Nephron progenitor cell (in vitro differentiated cells): ENCODE results near the gene PGPEP1.
"Not testable (repeated sequence)": the region's sequence is repeated elsewhere in the genome, so short reads cannot be mapped to it uniquely, and the experiment has no call there.

Experiments used
- DNase-seq: peaks from one replicate; pipeline ENCODE4 v3.0.0; 2021
- H3K27ac Mint-ChIP-seq: 2 replicates; pipeline ENCODE4 v1.8.0; 2021; ENCODE audit warnings: mild to moderate bottlenecking, moderate library complexity, mixed read lengths
- H3K27me3 Mint-ChIP-seq: 2 replicates; pipeline ENCODE4 v1.8.0; 2021; ENCODE audit warnings: mild to moderate bottlenecking, low read depth, mixed read lengths; ENCODE audit not compliant: poor library complexity
- H3K36me3 Mint-ChIP-seq: 2 replicates; pipeline ENCODE4 v1.8.0; 2021; ENCODE audit warnings: low read depth, mixed read lengths
- H3K4me1 Mint-ChIP-seq: 2 replicates; pipeline ENCODE4 v1.8.0; 2021; ENCODE audit warnings: mixed read lengths
- H3K4me3 Mint-ChIP-seq: 2 replicates; pipeline ENCODE4 v1.8.0; 2021; ENCODE audit warnings: mild to moderate bottlenecking, moderate library complexity, mixed read lengths
- H3K9me3 Mint-ChIP-seq: 2 replicates; pipeline ENCODE4 v1.8.0; 2021; ENCODE audit warnings: mild to moderate bottlenecking, moderate library complexity, mixed read lengths
- TF ChIP-seq, protein P1 (sequence below): fragments of 200-600 bp; sonication (generic); IDR thresholded peaks from 2 replicates; pipeline ENCODE4 v1.5.0; 2021; ENCODE audit warnings: antibody characterized with exemption

The PGPEP1 gene

DNA sequence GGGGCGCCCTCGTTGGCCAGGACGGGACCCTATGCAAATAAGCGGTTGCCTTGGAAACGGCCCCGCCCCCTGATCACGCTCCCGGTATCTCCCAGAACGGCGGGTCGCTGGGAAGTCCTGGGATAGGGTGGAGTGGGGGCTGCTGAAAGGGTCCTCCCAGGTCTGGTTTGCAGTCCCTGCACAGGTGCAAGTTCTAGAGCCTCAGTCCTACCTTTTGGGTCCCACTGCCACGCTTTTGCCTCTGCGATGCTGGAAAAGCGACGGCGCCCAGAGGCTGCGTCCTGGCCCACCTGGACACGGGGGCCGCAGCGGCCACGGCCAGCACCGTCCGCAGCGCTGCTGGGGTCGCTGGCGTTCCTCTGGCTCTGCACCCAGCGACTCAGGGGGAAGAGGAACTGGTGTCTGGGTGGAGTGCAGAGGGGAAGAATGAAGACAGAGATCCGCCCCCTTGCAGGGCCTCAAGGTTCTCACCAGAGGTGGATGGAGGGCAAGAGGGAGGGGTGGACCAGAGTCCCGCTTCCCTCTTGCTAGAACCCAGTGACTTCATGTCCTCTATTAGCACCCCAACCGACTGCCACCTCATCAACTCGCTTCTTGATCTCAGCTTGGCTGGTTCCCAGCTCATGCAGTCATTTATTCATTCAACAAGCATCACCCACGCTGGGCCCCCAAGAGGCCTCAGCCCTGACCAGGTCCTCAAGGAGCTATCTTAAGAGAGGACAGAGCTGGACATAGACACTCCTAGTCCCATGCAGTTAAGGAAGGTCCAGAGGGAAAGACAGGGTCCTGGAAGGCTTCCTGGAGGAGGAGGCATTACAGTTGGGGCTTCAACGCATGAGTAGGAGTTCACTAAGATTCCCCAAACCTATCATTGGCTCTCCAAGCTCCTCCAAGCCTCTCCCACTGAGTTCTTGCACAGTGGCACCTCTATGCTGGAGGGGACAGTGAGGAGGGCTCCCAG, 57.1 kb downstream of the PGPEP1 start, which contains the start of gene LRRC25:
Gene LRRC25 (minus strand): TSS at position 381 of the 961 bp plus-strand sequence. CDS start 659 bp downstream, outside the sequence.
- Mint-ChIP-seq H3K36me3 (no peaks in the 10 kb centered on the region), H3K27ac (peak within 1 kb of the TSS; percentile 78), H3K27me3 (peaks cover 12% of the 10 kb centered on the region), H3K9me3 (no peaks in the 10 kb centered on the region), H3K4me3 (peak within 1 kb of the TSS; percentile 56), H3K4me1 (peaks cover 20% of the 10 kb centered on the region)
- peak; percentile 81 for DNase-seq
- TF ChIP-seq, protein P1, sequence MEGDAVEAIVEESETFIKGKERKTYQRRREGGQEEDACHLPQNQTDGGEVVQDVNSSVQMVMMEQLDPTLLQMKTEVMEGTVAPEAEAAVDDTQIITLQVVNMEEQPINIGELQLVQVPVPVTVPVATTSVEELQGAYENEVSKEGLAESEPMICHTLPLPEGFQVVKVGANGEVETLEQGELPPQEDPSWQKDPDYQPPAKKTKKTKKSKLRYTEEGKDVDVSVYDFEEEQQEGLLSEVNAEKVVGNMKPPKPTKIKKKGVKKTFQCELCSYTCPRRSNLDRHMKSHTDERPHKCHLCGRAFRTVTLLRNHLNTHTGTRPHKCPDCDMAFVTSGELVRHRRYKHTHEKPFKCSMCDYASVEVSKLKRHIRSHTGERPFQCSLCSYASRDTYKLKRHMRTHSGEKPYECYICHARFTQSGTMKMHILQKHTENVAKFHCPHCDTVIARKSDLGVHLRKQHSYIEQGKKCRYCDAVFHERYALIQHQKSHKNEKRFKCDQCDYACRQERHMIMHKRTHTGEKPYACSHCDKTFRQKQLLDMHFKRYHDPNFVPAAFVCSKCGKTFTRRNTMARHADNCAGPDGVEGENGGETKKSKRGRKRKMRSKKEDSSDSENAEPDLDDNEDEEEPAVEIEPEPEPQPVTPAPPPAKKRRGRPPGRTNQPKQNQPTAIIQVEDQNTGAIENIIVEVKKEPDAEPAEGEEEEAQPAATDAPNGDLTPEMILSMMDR: no peak

DNA sequence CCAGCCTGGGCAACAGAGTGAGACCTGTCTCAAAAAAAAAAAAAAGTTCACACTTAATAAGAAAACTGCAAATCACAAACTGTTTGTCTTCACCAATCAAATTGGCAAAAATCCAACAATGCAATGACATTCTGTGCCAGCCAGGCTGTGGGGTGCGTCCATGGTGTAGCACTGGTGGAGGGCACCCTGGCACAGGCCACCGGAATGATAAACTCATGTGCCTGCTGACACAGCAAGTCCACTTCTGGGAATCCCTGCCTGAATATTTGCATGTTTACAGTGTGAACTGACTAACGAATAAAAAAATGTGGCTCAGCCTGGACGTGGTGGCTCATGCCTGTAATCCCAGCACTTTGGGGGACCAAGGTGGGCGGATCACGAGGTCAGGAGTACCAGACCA, 58.6 kb downstream of the PGPEP1 start:
- no peaks in the 10 kb centered on the region for H3K36me3 Mint-ChIP-seq
- TF ChIP-seq, protein P1: no peak
- H3K27me3 Mint-ChIP-seq: peaks cover 12% of the 10 kb centered on the region
- no peak overlapping the region for H3K27ac Mint-ChIP-seq
- no peak for DNase-seq
- peaks cover 28% of the 10 kb centered on the region for H3K4me1 Mint-ChIP-seq
- no peaks in the 10 kb centered on the region for H3K9me3 Mint-ChIP-seq
- no peak overlapping the region for H3K4me3 Mint-ChIP-seq

DNA sequence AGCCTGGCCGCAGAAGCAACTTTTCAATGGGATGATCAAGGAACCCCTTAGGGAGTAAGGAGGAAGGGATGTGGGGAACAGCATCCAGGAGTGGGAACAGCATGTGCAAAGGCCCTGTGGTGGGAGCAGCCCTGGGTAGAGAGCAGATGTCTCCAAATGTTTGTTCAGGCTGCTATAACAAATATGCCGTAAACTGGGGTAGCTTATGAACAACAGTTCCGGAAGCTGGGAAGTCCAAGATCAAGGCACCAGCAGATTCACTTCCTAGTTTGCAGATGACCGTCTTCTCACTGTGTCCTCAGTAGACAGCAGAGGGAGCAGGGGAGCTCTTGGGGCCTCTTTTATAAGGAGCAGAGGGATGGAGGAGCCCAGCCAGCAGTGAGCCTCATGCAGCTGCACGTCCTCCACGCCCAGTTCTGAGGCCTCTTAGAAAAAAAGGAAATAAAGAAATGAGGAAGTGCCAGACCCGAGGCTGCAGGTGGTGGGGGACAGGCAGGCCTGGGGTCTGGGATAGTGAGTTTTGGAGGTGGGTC, 61.2 kb downstream of the PGPEP1 start:
- peaks cover 12% of the 10 kb centered on the region for H3K27me3 Mint-ChIP-seq

DNA sequence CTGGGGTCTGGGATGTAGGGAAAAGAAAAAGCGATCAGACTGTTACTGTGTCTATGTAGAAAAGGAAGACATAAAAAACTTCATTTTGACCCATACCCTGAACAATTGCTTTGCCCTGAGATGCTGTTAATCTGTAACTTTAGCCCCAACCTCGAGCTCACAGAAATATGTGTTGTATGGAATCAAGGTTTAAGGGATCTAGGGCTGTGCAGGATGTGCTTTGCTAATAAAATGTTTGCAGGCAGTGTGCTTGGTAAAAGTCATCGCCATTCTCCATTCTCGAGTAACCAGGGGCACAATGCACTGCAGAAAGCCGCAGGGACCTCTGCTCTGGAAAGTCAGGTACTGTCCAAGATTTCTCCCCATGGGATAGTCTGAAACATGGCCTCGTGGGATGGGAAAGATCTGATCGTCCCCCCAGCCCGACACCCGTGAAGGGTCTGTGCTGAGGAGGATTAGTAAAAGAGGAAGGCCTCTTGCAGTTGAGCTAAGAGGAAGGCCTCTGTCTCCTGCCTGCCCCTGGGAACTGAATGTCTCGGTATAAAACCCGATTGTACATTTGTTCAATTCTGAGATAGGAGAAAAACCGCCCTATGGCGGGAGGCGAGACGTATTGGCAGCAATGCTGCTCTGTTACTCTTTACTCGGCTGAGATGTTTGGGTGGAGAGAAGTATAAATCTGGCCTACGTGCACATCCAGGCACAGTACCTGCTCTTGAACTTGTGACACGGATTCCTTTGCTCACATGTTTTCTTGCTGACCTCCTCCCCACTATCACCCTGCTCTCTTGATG, 62.3 kb downstream of the PGPEP1 start:
- H3K4me3 Mint-ChIP-seq, DNase-seq, H3K9me3 Mint-ChIP-seq, H3K27ac Mint-ChIP-seq, H3K36me3 Mint-ChIP-seq: not testable (repeated sequence)
- H3K27me3 Mint-ChIP-seq: peaks cover 13% of the 10 kb centered on the region
- peaks cover 22% of the 10 kb centered on the region for H3K4me1 Mint-ChIP-seq

More for the DNA sequence above, 61.2 kb downstream of the PGPEP1 start:
- TF ChIP-seq, protein P1: peak; percentile 8
- Mint-ChIP-seq H3K4me3 (no peak overlapping the region), H3K36me3 (no peaks in the 10 kb centered on the region), H3K9me3 (no peaks in the 10 kb centered on the region), H3K27ac (no peak overlapping the region), H3K4me1 (peaks cover 28% of the 10 kb centered on the region)
- no peak for DNase-seq

DNA sequence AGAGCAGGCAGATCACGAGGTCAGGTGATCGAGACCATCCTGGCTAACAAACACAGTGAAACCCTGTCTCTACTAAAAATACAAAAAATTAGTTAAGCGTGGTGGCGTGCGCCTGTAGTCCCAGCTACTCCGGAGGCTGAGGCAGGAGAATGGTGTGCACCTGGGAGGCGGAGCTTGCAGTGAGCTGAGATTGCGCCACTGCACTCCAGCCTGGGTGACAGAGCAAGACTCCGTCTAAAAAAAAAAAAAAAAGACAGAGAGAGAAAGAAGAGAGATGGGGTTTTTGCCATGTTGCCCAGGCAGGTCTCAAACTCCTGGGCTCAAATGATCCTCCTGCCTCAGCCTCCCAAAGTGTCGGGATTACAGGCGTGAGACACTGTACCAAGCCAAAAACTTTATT, 65.4 kb downstream of the PGPEP1 start:
- H3K9me3 Mint-ChIP-seq, H3K27ac Mint-ChIP-seq, DNase-seq, H3K4me3 Mint-ChIP-seq, H3K36me3 Mint-ChIP-seq: not testable (repeated sequence)
- Mint-ChIP-seq H3K27me3 (peaks cover 11% of the 10 kb centered on the region), H3K4me1 (peaks cover 26% of the 10 kb centered on the region)

DNA sequence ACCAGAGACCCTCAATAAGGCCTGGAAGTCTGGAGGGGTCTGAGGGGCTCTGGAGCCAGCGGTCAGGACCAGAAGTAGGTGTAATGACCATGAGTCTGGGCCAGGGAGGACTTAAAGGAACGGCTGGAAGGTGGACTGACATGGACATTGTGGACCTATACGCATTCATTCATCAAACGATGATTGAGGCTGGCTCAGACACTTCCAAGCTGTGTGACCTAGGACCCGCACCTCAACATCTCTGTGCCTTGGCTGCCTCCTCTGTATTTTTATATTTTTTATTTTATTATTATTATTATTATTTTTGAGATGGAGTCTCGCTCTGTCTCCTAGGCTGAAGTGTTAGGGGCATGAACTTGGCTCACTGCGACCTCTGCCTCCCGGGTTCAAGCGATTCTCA, 66.4 kb downstream of the PGPEP1 start:
- Mint-ChIP-seq H3K4me3 (no peak overlapping the region), H3K4me1 (peaks cover 23% of the 10 kb centered on the region), H3K27ac (no peak overlapping the region), H3K27me3 (peaks cover 16% of the 10 kb centered on the region), H3K9me3 (no peaks in the 10 kb centered on the region), H3K36me3 (no peaks in the 10 kb centered on the region)
- TF ChIP-seq, protein P1: no peak
- no peak for DNase-seq
